HEK293 (cell line): ENCODE measurements around the gene GPR39.

Experiments
- CTCF ChIP-seq: fragments of 450-650 bp; formaldehyde crosslinking; IDR thresholded peaks from 2 replicates; pipeline ENCODE4 v1.5.1; 2016; ENCODE audit warnings: missing biosample characterization, missing genetic modification characterization
- KLF1 ChIP-seq: fragments of 450-650 bp; formaldehyde crosslinking; IDR thresholded peaks from 2 replicates; pipeline ENCODE4 v1.5.1; 2016; ENCODE audit warnings: missing biosample characterization, missing genetic modification characterization
- REST ChIP-seq: fragments of 450-650 bp; formaldehyde crosslinking; IDR thresholded peaks from 2 replicates; pipeline ENCODE4 v1.5.1; 2016; ENCODE audit warnings: missing biosample characterization, missing genetic modification characterization
- ZNF132 ChIP-seq: fragments of 450-650 bp; formaldehyde crosslinking; IDR thresholded peaks from 2 replicates; pipeline ENCODE4 v1.5.1; 2017; ENCODE audit warnings: missing biosample characterization, missing genetic modification characterization, borderline replicate concordance
- ZNF133 ChIP-seq: fragments of 450-650 bp; formaldehyde crosslinking; IDR thresholded peaks from 2 replicates; pipeline ENCODE4 v1.5.1; 2016; ENCODE audit warnings: missing biosample characterization, missing genetic modification characterization
- ZNF600 ChIP-seq: fragments of 450-650 bp; formaldehyde crosslinking; IDR thresholded peaks from 2 replicates; pipeline ENCODE4 v1.5.1; 2016; ENCODE audit warnings: missing biosample characterization, missing genetic modification characterization
- ZNF660 ChIP-seq: fragments of 450-650 bp; IDR thresholded peaks from 2 replicates; pipeline ENCODE4 v1.5.1; 2018; ENCODE audit warnings: missing biosample characterization, mild to moderate bottlenecking, missing genetic modification characterization

DNA sequence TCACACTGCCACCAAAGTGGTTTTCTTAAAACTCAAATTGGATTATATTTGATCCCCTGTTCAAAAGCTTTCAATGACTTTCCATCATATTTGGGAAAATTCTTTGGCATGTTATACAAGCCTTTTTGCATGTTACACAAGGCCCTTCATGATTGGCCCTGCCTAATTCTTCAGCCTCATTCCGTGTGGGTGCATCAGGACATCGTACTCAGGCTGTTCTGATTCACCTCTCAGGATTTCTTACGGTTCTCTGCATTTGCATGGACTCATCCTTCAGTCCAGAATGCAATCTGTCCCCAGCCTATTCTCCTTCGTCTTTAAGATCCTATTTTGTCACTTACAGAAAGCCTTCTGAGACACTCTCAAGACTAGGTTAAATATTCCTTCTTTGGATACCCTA is 145.6 kb downstream of the GPR39 start:
- TF ChIP-seq KLF1 (no peak), ZNF133 (tag by site-specific recombination) (no peak), CTCF (tag by site-specific recombination) (no peak), REST (tag by site-specific recombination) (no peak), ZNF132 (tag by site-specific recombination) (no peak), ZNF600 (tag by site-specific recombination) (no peak), ZNF660 (tag by site-specific recombination) (no peak)
